CD4-positive, alpha-beta T cell (primary cell): ENCODE data around the gene DCHS1. TPM values are rescaled to one million over a fixed set of nuclear protein-coding genes. Genes with fewer than 3 reads are reported as not detected.
"Not testable (repeated sequence)": the region's sequence is repeated elsewhere in the genome, so short reads cannot be mapped to it uniquely, and the experiment has no call there.

Experiments used
- ATAC-seq: fragments of 200-7000 bp; cut with Tn5 transposase; one replicate; pipeline ENCODE4 v1.10.0; 2022; ENCODE audit warnings: mild to moderate bottlenecking; ENCODE audit not compliant: poor library complexity
- CTCF ChIA-PET: fragments of 350-600 bp; sonication (Branson Sonifier 250); formaldehyde crosslinking; loops from one replicate; lab custom pipeline; 2021; ENCODE audit warnings: antibody characterized with exemption, inconsistent platforms; lab: Charles Lee
- POLR2A ChIA-PET: fragments of 350-600 bp; sonication (Branson Sonifier 250); formaldehyde crosslinking; loops from one replicate; lab custom pipeline; 2021; ENCODE audit warnings: antibody characterized with exemption, inconsistent platforms; lab: Charles Lee
- DNase-seq, 14 experiments: peaks; one replicate each; pipeline ENCODE4 v3.0.0-alpha.2; 2013 to 2020; ENCODE audit warnings: mixed read lengths in 2 of 14
- H3K27ac ChIP-seq, 2 donors: one replicate each; pipeline versions ENCODE4 v1.5.1 to v1.7.0; 2013; ENCODE audit warnings: low read length in 2 of 2, low read depth in 1 of 2, mild to moderate bottlenecking in 1 of 2
- H3K27me3 ChIP-seq, 2 experiments: 1 replicate in 1 of 2; 2 replicates in 1 of 2; pipeline versions ENCODE4 v1.6.1 to v1.7.0; 2013; ENCODE audit warnings: low read length in 2 of 2, control low read depth in 1 of 2, mild to moderate bottlenecking in 1 of 2, moderate library complexity in 1 of 2; ENCODE audit not compliant: insufficient read depth in 2 of 2, control insufficient read depth in 1 of 2
- H3K36me3 ChIP-seq: one replicate; pipeline ENCODE4 v1.6.1; 2013; ENCODE audit warnings: low read length, control low read depth; ENCODE audit not compliant: insufficient read depth
- H3K4me1 ChIP-seq: one replicate; pipeline ENCODE4 v1.6.1; 2013; ENCODE audit warnings: low read length, control low read depth; ENCODE audit not compliant: insufficient read depth
- H3K4me3 ChIP-seq: one replicate; pipeline ENCODE4 v1.5.1; 2013; ENCODE audit warnings: mild to moderate bottlenecking, low read length, moderate library complexity
- H3K9me3 ChIP-seq, 2 experiments: 1 replicate in 1 of 2; 2 replicates in 1 of 2; pipeline versions ENCODE4 v1.6.1 to v1.7.0; 2013; ENCODE audit warnings: low read length in 2 of 2, mild to moderate bottlenecking in 2 of 2, control low read depth in 1 of 2, moderate library complexity in 1 of 2; ENCODE audit not compliant: control insufficient read depth in 1 of 2, insufficient read depth in 1 of 2
- H3K27ac Mint-ChIP-seq: one replicate; pipeline ENCODE4 v1.8.0; 2020; ENCODE audit warnings: mixed read lengths
- H3K27me3 Mint-ChIP-seq: one replicate; pipeline ENCODE4 v1.8.0; 2021; ENCODE audit warnings: mixed read lengths
- H3K36me3 Mint-ChIP-seq: one replicate; pipeline ENCODE4 v1.8.0; 2021; ENCODE audit warnings: low read depth, mixed read lengths
- H3K4me1 Mint-ChIP-seq: one replicate; pipeline ENCODE4 v1.8.0; 2021; ENCODE audit warnings: low read depth, mixed read lengths
- H3K4me3 Mint-ChIP-seq: one replicate; pipeline ENCODE4 v1.8.0; 2020; ENCODE audit warnings: mild to moderate bottlenecking, mixed read lengths
- H3K9me3 Mint-ChIP-seq: one replicate; pipeline ENCODE4 v1.8.0; 2020; ENCODE audit warnings: mixed read lengths
- intact Hi-C, 2 experiments: fragments of 100-400 bp; cut with DNase I in 1 of 2; cut with micrococcal nuclease in 1 of 2; formaldehyde crosslinking; loops; one replicate each; pipeline versions ENCODE4 v1.15.1 to v1.9.0; 2023 to 2025; cut with DNase I, micrococcal nuclease
- polyA plus RNA-seq, 2 donors: library from polyadenylated mRNA; unstranded; fragments of 120-200 nt; gene quantifications; one replicate each; pipeline ENCODE4 v1.2.1, GENCODE V29; 2013
- total RNA-seq, 174 experiments: library from RNA in 2 of 174; stranded (reverse) in 2 of 174; gene quantifications; one replicate each; pipeline ENCODE4 v1.2.3 and lab custom pipeline; 2021 to 2026
- TF ChIP-seq, protein P1 (sequence below): fragments of 200-600 bp; IDR thresholded peaks from one replicate; pipeline ENCODE4 v1.8.0; 2022; ENCODE audit warnings: antibody characterized with exemption, mild to moderate bottlenecking

The DCHS1 gene, protein sequence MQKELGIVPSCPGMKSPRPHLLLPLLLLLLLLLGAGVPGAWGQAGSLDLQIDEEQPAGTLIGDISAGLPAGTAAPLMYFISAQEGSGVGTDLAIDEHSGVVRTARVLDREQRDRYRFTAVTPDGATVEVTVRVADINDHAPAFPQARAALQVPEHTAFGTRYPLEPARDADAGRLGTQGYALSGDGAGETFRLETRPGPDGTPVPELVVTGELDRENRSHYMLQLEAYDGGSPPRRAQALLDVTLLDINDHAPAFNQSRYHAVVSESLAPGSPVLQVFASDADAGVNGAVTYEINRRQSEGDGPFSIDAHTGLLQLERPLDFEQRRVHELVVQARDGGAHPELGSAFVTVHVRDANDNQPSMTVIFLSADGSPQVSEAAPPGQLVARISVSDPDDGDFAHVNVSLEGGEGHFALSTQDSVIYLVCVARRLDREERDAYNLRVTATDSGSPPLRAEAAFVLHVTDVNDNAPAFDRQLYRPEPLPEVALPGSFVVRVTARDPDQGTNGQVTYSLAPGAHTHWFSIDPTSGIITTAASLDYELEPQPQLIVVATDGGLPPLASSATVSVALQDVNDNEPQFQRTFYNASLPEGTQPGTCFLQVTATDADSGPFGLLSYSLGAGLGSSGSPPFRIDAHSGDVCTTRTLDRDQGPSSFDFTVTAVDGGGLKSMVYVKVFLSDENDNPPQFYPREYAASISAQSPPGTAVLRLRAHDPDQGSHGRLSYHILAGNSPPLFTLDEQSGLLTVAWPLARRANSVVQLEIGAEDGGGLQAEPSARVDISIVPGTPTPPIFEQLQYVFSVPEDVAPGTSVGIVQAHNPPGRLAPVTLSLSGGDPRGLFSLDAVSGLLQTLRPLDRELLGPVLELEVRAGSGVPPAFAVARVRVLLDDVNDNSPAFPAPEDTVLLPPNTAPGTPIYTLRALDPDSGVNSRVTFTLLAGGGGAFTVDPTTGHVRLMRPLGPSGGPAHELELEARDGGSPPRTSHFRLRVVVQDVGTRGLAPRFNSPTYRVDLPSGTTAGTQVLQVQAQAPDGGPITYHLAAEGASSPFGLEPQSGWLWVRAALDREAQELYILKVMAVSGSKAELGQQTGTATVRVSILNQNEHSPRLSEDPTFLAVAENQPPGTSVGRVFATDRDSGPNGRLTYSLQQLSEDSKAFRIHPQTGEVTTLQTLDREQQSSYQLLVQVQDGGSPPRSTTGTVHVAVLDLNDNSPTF (N-terminal part only)
- total RNA-seq (1 to 10 TPM; 9.7 TPM), total RNA-seq (lab: John Stamatoyannopoulos, UW) (0.75 to 61.6 (median 16.9) reads per million in 172 experiments)
- polyA plus RNA-seq (2013, experiment 1 of 2), result 7.7 TPM
- polyA plus RNA-seq (2013, experiment 2 of 2), result 7.7 TPM

DNA sequence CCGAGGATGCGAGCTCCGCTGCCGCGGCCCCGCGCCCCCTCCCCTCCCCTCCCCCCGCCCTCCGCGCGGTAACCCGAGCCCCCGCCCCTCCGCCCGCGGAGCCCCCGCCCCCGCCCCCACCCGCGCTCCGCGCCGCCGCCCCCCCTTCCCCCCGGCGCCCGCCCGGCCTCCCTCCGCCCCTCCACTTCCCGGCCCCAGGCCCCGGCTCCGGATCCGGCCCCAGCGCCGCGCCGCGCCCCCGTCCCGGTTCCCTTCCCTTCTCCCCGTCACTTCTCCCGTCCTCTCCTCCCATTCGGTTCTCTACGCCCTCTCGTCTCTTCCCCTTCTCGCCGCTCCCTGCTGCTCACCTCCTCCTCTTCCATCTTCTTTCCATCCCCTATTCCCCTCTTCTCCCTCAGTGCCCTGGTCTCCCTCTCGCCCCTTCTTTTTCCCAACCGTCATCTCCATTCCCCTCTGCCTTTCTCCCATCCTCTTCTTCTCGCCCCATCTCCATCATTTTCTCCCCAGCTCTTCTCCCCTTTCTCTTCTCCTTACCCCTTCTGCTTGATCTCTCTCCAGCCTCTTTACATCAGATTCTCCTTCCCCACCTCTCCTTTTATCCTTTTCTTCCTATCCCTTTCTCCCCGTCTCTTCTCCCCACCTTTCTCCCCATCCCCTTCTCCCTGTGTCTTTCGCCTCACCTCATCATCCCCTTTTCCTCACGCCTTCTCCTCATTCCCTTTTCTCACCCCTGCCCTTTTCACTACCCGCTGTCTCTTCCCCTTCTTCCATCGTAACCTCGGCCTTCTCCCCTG lies at the start of gene DCHS1:
Gene DCHS1 (minus strand): TSS at position 20 of the 794 bp plus-strand sequence. CDS start 14,196 bp downstream, outside the sequence.
- H3K9me3 Mint-ChIP-seq, result no peaks in the 10 kb centered on the region
- CTCF ChIA-PET, result interaction anchor here (1.5 kb wide), 1 partner anchor 27 kb away, joined by 4 read pairs; the partner anchor contains the start of gene MRPL17

DNA sequence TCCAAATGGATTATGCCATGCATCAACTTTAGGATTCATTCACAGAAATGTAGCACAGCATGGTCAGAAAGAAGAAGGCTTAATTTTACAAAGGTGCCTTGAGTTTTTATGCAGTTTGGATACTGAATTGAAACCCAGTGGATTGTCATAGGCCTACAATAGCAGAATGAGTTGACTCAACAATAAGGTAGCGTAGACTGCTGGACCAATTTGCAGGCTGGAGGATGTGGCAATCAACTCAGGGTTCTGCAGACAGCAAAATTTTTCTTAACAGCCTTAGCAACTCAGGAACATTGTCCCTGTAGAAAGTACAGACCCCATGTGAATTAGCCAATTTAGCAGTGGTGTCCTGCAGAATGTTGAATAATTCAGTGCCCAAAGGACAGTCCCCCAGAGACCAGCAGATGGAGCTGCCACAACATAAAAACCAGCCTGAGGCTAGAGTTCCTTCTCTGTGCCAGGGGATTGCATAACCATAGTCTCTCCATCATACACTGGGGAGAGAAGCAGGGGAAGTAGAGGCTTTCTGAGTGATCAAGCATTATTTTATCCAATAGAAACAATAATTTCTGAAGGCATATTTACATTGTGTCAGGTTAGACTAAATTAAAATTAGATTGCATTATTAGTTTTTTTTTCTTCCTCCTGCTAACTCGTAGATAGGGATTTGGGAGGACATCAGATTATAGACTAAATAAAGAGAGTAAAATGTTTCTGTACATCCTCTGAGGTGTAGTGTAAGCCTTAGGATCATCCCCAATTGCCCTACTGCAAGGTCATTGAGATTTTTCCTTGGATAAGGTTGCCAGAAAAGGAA lies 47.8 kb upstream of the DCHS1 start:
- Mint-ChIP-seq H3K4me3 (no peak overlapping the region), H3K27ac (peak overlapping the region; percentile 69), H3K4me1 (peaks cover 22% of the 10 kb centered on the region), H3K9me3 (no peaks in the 10 kb centered on the region), H3K27me3 (no peaks in the 10 kb centered on the region), H3K36me3 (peaks cover 11% of the 10 kb centered on the region)
- Histone ChIP-seq H3K4me1 (no peaks in the 10 kb centered on the region), H3K27me3 (no peaks in the 10 kb centered on the region), H3K9me3 (no peaks in the 10 kb centered on the region), H3K36me3 (peaks cover 22% of the 10 kb centered on the region), H3K4me3 (no peak overlapping the region), H3K27ac (no peak overlapping the region)
- DNase-seq (peak in 9 of 14 experiments; percentile 11 to 67 (median 33)), ATAC-seq (peak; percentile 64)
- POLR2A ChIA-PET, result interaction anchor here (0.5 kb wide), 1 partner anchor 43 kb away, joined by 3 read pairs; no protein-coding TSS in a partner anchor
- intact Hi-C loops, result loop anchor here (1.0 to 2.0 kb wide), 2 partner anchors 53 to 54 kb away; no protein-coding TSS in a partner anchor
- TF ChIP-seq, protein P1, sequence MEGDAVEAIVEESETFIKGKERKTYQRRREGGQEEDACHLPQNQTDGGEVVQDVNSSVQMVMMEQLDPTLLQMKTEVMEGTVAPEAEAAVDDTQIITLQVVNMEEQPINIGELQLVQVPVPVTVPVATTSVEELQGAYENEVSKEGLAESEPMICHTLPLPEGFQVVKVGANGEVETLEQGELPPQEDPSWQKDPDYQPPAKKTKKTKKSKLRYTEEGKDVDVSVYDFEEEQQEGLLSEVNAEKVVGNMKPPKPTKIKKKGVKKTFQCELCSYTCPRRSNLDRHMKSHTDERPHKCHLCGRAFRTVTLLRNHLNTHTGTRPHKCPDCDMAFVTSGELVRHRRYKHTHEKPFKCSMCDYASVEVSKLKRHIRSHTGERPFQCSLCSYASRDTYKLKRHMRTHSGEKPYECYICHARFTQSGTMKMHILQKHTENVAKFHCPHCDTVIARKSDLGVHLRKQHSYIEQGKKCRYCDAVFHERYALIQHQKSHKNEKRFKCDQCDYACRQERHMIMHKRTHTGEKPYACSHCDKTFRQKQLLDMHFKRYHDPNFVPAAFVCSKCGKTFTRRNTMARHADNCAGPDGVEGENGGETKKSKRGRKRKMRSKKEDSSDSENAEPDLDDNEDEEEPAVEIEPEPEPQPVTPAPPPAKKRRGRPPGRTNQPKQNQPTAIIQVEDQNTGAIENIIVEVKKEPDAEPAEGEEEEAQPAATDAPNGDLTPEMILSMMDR, result peak; percentile 70
- CTCF ChIA-PET, result interaction anchor here (1.4 to 5.5 kb wide), 4 partner anchors 35 to 172 kb away, joined by 3 to 41 read pairs (median 8); no protein-coding TSS in a partner anchor

More for the DNA sequence above, at the start of gene DCHS1:
- peak within 1 kb of the TSS; percentile 51 for H3K4me3 ChIP-seq
- peaks cover 27% of the 10 kb centered on the region for H3K4me1 ChIP-seq
- Mint-ChIP-seq H3K36me3 (no peaks in the 10 kb centered on the region), H3K27me3 (no peaks in the 10 kb centered on the region), H3K27ac (peak within 1 kb of the TSS; percentile 56), H3K4me3 (peak within 1 kb of the TSS; percentile 84), H3K4me1 (peaks cover 12% of the 10 kb centered on the region)
- POLR2A ChIA-PET, result interaction anchor here (0.8 to 2.2 kb wide), 5 partner anchors 9 to 44 kb away, joined by 3 to 12 read pairs (median 4); partner anchors contain the start of genes TAF10 and TPP1
- H3K9me3 ChIP-seq, result no peaks in the 10 kb centered on the region
- intact Hi-C loops, result loop anchor here in 1 of 2 experiments (2.0 kb wide), 1 partner anchor 41 kb away; no protein-coding TSS in a partner anchor
- peak in 6 of 14 experiments; percentile 13 to 62 (median 50) for DNase-seq
- H3K36me3 ChIP-seq, result no peaks in the 10 kb centered on the region
- ATAC-seq, result peak; percentile 28
- no peaks in the 10 kb centered on the region for H3K27me3 ChIP-seq
- TF ChIP-seq, protein P1, result no peak
- peak within 1 kb of the TSS; percentile 16 to 41 for H3K27ac ChIP-seq

DNA sequence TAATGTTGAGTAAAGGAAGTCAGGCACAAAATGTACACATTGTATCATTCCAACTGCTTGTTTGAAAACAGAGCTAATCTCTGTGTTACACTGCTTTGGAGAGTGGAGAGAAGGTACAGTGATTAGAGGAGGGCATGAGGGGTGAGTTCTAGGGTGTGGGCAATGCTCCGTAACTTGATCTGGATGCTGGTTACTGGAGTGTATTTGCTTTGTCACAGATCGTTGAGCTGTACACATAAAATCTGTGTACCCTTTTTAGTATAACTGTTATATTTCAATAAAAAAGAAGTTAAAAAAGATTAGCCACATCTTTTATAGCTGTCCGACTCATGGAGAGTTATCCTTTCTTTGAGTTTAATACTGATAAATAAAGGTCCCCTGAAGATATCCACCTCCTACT lies 46.3 kb upstream of the DCHS1 start:
- POLR2A ChIA-PET, result interaction anchor here (1.1 kb wide), 1 partner anchor 89 kb away, joined by 6 read pairs; no protein-coding TSS in a partner anchor
- intact Hi-C loops, result loop anchor here in 1 of 2 experiments (2.0 kb wide), 1 partner anchor 55 kb away; no protein-coding TSS in a partner anchor
- DNase-seq, H3K27me3 ChIP-seq, H3K4me3 ChIP-seq, H3K27ac ChIP-seq, H3K4me3 Mint-ChIP-seq, H3K27me3 Mint-ChIP-seq, H3K4me1 ChIP-seq, H3K9me3 ChIP-seq, H3K9me3 Mint-ChIP-seq, ATAC-seq: not testable (repeated sequence)
- peaks cover 20% of the 10 kb centered on the region for H3K36me3 ChIP-seq
- H3K36me3 Mint-ChIP-seq, result peaks cover 13% of the 10 kb centered on the region
- CTCF ChIA-PET, result interaction anchor here (3.1 kb wide), 1 partner anchor 171 kb away, joined by 12 read pairs; no protein-coding TSS in a partner anchor
- H3K27ac Mint-ChIP-seq, result peak overlapping the region; percentile 18
- H3K4me1 Mint-ChIP-seq, result peaks cover 18% of the 10 kb centered on the region
